Bronchial epithelial cell (primary cell): ENCODE data around the gene ACOX3. TPM values are rescaled to one million over a fixed set of nuclear protein-coding genes. Genes with fewer than 3 reads are reported as not detected.

Experiments used
- DNase-seq: peaks from one replicate; pipeline ENCODE4 v3.0.0-alpha.2; 2010; ENCODE audit warnings: low read depth
- FAIRE-seq: peaks from 2 replicates; lab custom pipeline; 2011; peaks lifted over from hg19 to GRCh38; lab: Jason Lieb, UNC
- H3K27me3 ChIP-seq: 2 replicates; pipeline ENCODE4 v1.5.1; 2011; ENCODE audit warnings: low read length; ENCODE audit not compliant: control insufficient read depth, insufficient read depth
- H3K36me3 ChIP-seq: 2 replicates; pipeline ENCODE4 v1.5.1; 2011; ENCODE audit warnings: low read length; ENCODE audit not compliant: control insufficient read depth, insufficient read depth
- H3K4me3 ChIP-seq: 2 replicates; pipeline ENCODE4 v1.5.1; 2011; ENCODE audit warnings: mild to moderate bottlenecking, low read depth, low read length, control low read depth
- total RNA-seq: library from RNA; depleted of rRNA; stranded (reverse); fragments of >200 nt; gene quantifications from 2 replicates; pipeline ENCODE4 v1.2.1, GENCODE V29; 2014
- TF ChIP-seq, protein P1 (sequence below): IDR thresholded peaks from 2 replicates; pipeline ENCODE4 v1.5.1; 2011; ENCODE audit warnings: mild to moderate bottlenecking, moderate library complexity, low read length, control low read depth, inconsistent platforms; ENCODE audit not compliant: insufficient read depth, severe bottlenecking

ACOX3 gene
- total RNA-seq, 1 donor from 2014 or later: 12.4 TPM

DNA sequence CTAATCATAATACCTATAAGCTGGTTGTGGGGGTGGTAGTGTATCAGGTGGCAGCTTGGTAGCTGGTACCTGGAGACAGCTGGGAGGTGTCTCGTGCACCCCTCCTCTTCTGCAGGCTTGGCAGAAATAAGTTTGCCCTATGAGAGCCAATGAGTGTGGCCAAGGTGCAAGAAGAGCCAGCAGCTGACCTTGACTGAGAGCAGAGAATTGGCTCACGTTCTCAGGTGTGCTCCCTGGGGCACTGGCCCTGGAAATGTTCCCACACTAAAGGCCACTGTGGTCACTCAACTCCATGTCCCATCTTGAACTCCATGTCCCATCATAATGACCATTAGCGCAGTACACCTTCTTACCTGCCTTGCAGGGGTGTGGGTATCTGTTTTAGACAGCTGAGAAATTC is 13.4 kb upstream of the ACOX3 start:
- Histone ChIP-seq H3K27me3 (no peaks in the 10 kb centered on the region), H3K36me3 (peaks cover 26% of the 10 kb centered on the region), H3K4me3 (no peak overlapping the region)
- FAIRE-seq (no peak), DNase-seq (no peak)
- TF ChIP-seq, protein P1, sequence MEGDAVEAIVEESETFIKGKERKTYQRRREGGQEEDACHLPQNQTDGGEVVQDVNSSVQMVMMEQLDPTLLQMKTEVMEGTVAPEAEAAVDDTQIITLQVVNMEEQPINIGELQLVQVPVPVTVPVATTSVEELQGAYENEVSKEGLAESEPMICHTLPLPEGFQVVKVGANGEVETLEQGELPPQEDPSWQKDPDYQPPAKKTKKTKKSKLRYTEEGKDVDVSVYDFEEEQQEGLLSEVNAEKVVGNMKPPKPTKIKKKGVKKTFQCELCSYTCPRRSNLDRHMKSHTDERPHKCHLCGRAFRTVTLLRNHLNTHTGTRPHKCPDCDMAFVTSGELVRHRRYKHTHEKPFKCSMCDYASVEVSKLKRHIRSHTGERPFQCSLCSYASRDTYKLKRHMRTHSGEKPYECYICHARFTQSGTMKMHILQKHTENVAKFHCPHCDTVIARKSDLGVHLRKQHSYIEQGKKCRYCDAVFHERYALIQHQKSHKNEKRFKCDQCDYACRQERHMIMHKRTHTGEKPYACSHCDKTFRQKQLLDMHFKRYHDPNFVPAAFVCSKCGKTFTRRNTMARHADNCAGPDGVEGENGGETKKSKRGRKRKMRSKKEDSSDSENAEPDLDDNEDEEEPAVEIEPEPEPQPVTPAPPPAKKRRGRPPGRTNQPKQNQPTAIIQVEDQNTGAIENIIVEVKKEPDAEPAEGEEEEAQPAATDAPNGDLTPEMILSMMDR: no peak

DNA sequence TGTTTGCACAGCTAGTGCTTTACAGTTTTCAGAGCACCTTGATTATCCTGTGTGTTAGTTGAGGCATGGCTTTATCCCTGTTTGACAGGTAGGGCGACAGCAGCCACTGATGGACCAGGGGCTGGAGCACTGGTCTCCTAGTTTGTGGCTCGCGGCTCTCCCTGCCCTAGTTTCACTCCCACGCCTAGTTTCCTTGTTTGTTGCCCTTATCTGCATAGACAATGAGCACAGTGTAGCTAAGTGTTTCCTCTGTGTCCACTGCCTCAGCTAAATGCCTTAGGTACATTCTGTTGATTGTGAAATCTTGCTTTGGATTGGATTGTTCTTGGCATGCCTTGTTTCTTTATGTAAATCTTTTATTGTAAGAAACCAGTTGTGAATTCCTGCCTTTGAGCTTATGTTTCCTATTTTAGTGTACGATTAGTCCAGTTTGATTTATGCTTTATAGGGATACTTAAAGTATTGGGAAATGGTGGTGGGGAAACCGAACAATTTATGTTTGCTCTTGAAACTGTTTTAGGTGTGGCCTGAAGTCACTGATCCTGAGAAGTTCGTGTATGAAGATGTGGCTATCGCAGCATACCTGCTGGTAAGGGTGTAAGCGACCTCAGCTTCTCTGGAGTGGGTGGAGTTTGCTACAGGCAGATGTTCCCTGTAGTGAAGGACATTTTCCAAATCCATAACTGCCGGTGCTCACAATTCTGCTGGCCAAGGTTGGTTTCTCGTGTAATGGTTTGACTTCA is 11.1 kb upstream of the ACOX3 start:
- no peak for DNase-seq
- TF ChIP-seq, protein P1: no peak
- peaks cover 36% of the 10 kb centered on the region for H3K36me3 ChIP-seq
- peak; percentile 96 for FAIRE-seq
- H3K4me3 ChIP-seq: no peak overlapping the region
- H3K27me3 ChIP-seq: no peaks in the 10 kb centered on the region

DNA sequence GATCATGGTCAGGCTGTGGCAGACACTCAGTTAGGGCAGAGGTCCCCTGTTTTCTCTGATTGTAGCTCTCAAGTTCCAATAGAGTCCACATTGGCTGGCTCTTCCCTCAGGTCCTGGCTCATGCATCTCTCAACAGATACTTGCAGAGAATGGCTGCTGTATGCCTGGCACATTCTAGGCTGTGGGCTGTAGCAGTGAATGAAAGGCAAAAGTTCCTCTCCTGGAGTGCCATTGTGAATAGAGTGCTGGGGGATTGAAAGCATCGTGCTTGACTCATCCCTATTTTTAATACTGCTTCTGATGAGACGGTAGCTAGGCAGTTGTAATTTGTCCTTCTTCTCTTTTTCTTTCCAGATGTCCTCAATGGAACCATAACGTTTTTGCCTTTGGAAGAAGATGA is 5.6 kb upstream of the ACOX3 start:
- H3K36me3 ChIP-seq: peaks cover 12% of the 10 kb centered on the region
- H3K27me3 ChIP-seq: no peaks in the 10 kb centered on the region

DNA sequence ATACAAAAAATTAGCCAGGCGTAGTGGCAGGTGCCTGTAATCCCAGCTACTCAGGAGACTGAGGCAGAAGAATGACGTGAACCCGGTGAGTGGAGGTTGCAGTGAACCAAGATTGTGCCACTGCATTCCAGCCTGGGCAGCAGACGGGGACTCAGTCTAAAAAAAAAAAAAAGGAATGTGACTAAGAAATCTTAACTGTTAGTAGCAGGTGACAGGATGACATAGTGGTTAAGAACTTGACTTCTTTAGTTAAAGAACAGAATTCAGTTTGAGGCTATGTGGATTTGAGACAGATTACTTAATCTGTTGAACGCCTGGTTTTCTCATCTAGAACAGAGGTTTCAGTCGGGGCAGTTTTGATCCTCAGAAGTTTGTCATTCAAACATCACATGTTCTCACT is 3.3 kb upstream of the ACOX3 start:
- no peaks in the 10 kb centered on the region for H3K27me3 ChIP-seq
- H3K36me3 ChIP-seq: peaks cover 12% of the 10 kb centered on the region
- TF ChIP-seq, protein P1: no peak
- H3K4me3 ChIP-seq: no peak overlapping the region
- FAIRE-seq (no peak), DNase-seq (no peak)

More for the DNA sequence above, 5.6 kb upstream of the ACOX3 start:
- TF ChIP-seq, protein P1: no peak
- DNase-seq: no peak
- no peak overlapping the region for H3K4me3 ChIP-seq
- no peak for FAIRE-seq

DNA sequence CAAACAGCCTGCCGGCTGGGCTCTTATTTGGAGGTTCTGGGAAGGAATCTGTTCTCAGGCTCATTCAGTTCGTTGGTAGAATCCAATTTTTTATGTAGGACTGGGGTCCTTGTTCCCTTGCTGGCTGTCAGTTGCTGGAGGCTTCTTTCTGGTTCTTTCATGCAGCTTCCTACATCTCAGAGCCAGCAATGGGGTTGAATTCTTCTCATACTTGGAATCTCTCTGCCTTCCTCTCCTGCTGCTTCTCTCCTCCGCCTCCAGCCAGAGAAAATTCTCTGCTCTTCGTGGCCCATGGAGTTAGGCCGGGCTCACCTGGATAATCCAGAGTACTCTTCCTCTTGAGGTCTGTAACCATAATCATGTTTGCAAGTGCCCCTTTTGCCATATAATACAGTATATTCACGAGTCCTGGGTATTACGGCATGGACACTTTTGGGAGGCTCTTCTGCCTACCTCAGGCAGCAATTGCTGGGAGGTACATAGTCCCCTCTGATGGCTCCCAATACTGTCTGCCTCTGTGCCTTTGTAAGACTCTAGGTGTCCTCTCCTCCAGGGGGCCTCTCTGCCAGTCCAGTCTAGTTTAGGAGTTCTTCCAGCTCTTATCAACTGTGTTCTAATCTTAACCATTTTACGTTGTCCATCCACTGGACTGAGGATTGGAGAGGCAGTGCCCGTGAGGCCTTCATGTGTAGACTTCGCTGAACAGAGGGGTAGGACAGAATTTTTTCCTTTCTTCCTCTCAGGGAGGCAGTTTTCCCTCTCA is 2.3 kb upstream of the ACOX3 start:
- Histone ChIP-seq H3K36me3 (peaks cover 7% of the 10 kb centered on the region), H3K27me3 (no peaks in the 10 kb centered on the region), H3K4me3 (no peak overlapping the region)
- no peak for DNase-seq
- FAIRE-seq: no peak
- TF ChIP-seq, protein P1: no peak
